K562 (cell line): ENCODE data around the gene TRMT1. TPM values are rescaled to one million over a fixed set of nuclear protein-coding genes. Genes with fewer than 3 reads are reported as not detected.
A peak's percentile ranks its signal among the peaks of the same experiment; 100 is the strongest.

Source experiments
- BHLHE40 ChIP-seq: IDR thresholded peaks from 2 replicates; pipeline ENCODE4 v1.6.1; 2011; ENCODE audit warnings: low read length, improper control_type of control experiment
- CC2D1A ChIP-seq: fragments of 450-650 bp; IDR thresholded peaks from 2 replicates; pipeline ENCODE4 v1.6.1; 2017; ENCODE audit warnings: mild to moderate bottlenecking
- CHCHD3 ChIP-seq: fragments of 250-450 bp; sonication (Bioruptor Pico); IDR thresholded peaks from 2 replicates; pipeline ENCODE4 v2.1.2; 2022; ENCODE audit warnings: mild to moderate bottlenecking
- CHD4 ChIP-seq: fragments of 200-600 bp; sonication (generic); IDR thresholded peaks from 3 replicates; pipeline ENCODE4 v1.6.1; 2012; ENCODE audit warnings: low read depth, mild to moderate bottlenecking, mixed read lengths, low read length, inconsistent platforms; ENCODE audit not compliant: insufficient read depth, insufficient replicate concordance, poor library complexity, severe bottlenecking
- FOSL1 ChIP-seq: fragments of 200-800 bp; sonication (Bioruptor generic); conservative IDR thresholded peaks from 2 replicates; pipeline ENCODE4 v1.6.1; 2016; ENCODE audit warnings: missing genetic modification characterization, missing compliant biosample characterization
- GABPB2 ChIP-seq: fragments of 250-450 bp; sonication (Bioruptor Pico); conservative IDR thresholded peaks from 2 replicates; pipeline ENCODE4 v1.5.1; 2021; ENCODE audit warnings: mild to moderate bottlenecking
- MTA1 ChIP-seq: fragments of 450-650 bp; IDR thresholded peaks from 2 replicates; pipeline ENCODE4 v1.6.1; 2017; ENCODE audit warnings: borderline replicate concordance
- NFATC3 ChIP-seq: fragments of 450-650 bp; IDR thresholded peaks from 2 replicates; pipeline ENCODE4 v1.6.1; 2017; ENCODE audit warnings: mild to moderate bottlenecking
- SNIP1 ChIP-seq: fragments of 450-650 bp; IDR thresholded peaks from 2 replicates; pipeline ENCODE4 v1.7.1; 2017; ENCODE audit warnings: low read depth, mild to moderate bottlenecking
- SRSF9 ChIP-seq: fragments of 200-400 bp; formaldehyde crosslinking; IDR thresholded peaks from 2 replicates; pipeline ENCODE4 v1.6.1; 2017; ENCODE audit warnings: low read depth, low read length, borderline replicate concordance
- TRIM24 ChIP-seq, 2 experiments: fragments of 450-650 bp; IDR thresholded peaks; 2 replicates each; pipeline ENCODE4 v1.6.1; 2016
- WHSC1 ChIP-seq: IDR thresholded peaks from one replicate; pipeline ENCODE4 v1.6.1; 2012; ENCODE audit warnings: low read length, control low read depth, inconsistent platforms
- ZBTB8A ChIP-seq: fragments of 450-650 bp; IDR thresholded peaks from 2 replicates; pipeline ENCODE4 v1.6.1; 2018; ENCODE audit warnings: mild to moderate bottlenecking, moderate library complexity; ENCODE audit not compliant: partially characterized antibody
- ZNF121 ChIP-seq: sonication (generic); formaldehyde crosslinking; conservative IDR thresholded peaks from 2 replicates; pipeline ENCODE4 v1.8.0; 2022; ENCODE audit warnings: missing genetic modification reagents
- ZNF316 ChIP-seq: fragments of 450-650 bp; IDR thresholded peaks from 2 replicates; pipeline ENCODE4 v1.6.1; 2016
- polyA plus RNA-seq, 8 experiments: library from polyadenylated mRNA; depleted of rRNA in 4 of 8; stranded (reverse) in 5 of 8; unstranded in 3 of 8; fragments of >200 nt; fragmentation: Nextera tagmentation in 2 of 8; fragmentation: Illumina TruSeq in 1 of 8; extraction: Ambion mirVana in 2 of 8; extraction: Trizol in 1 of 8; gene quantifications; 2 replicates each; pipeline versions ENCODE4 v1.2.1 to v1.2.3, GENCODE V29; 2011 to 2014; ENCODE audit warnings: inconsistent platforms in 1 of 8, missing spikeins in 1 of 8
- total RNA-seq, 7 experiments: library from RNA; depleted of rRNA in 6 of 7; stranded (reverse); fragments of >200 nt in 6 of 7; fragmentation: Illumina TruSeq in 2 of 7; extraction: Trizol in 2 of 7; gene quantifications; 2 replicates each; pipeline versions ENCODE4 v1.2.1 to v1.2.3, GENCODE V29; 2011 to 2021; ENCODE audit warnings: low replicate concordance in 1 of 7
- TF ChIP-seq, protein P1 (sequence below), 2 experiments: fragments of 450-650 bp in 1 of 2; IDR thresholded peaks; 2 replicates each; pipeline ENCODE4 v1.6.1; 2011 to 2017; ENCODE audit warnings: low read depth in 2 of 2, antibody characterized with exemption in 1 of 2, borderline replicate concordance in 1 of 2, low read length in 1 of 2, mild to moderate bottlenecking in 1 of 2, mixed read lengths in 1 of 2; ENCODE audit not compliant: control insufficient read depth in 1 of 2
- TF ChIP-seq, protein P2 (sequence below): IDR thresholded peaks from 3 replicates; pipeline ENCODE4 v1.6.1; 2011; ENCODE audit warnings: borderline replicate concordance, mild to moderate bottlenecking; ENCODE audit not compliant: insufficient read length, insufficient read depth
- TF ChIP-seq, protein P3 (sequence below): sonication (generic); IDR thresholded peaks from 2 replicates; pipeline ENCODE4 v1.6.1; 2016
- TF ChIP-seq, protein P4 (sequence below): fragments of 250-450 bp; sonication (Bioruptor Pico); IDR thresholded peaks from 2 replicates; pipeline ENCODE4 v1.4.0; 2020; ENCODE audit warnings: mild to moderate bottlenecking
- TF ChIP-seq, protein P5 (sequence below): conservative IDR thresholded peaks from 2 replicates; pipeline ENCODE4 v1.6.1; 2011; ENCODE audit warnings: low read depth, mild to moderate bottlenecking, low read length; ENCODE audit not compliant: control insufficient read depth

The TRMT1 gene
- total and polyA plus RNA-seq, 9 of the 15 experiments (the other 6 are each of a cell fraction or from before 2014, with no cell fraction given) = 5.8 to 158 (median 54.3) TPM

DNA sequence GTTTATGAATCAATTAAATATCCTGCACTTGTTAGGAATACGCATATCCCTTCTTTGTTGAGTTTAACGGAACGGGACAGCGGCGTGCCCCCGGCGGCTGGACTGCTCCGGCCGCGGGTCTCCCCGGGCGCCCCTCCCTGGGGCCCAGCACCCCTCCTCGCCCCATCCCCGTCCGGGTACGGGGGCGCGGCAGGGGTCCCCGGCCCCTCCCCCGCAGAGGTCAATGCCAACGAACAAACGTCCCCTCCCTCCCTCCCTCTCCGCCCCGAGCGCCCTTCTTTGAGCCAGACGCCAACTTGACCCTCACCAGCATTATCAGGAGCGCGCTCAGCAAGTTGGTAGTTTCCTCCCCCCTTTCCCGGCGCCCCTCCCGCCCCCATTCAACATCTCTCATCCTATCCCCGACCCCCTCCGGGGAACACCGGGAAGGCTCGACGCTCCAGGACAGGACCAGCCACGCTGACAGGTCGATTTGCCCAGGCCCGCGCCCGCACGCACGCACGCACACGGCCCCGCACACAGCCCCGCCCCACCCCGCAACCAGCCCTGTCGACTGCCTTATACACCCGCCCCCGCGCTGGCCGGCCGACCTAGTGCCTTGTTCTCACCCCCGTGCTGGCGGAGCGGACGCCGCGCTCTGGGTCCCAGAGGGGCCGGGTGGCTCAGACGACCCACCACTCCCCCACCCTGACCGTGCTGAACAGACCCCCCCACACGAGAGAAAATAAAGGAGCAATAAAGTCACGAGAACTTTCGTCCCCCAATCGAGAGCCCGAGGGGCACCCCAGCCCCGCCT is 18.9 kb downstream of the TRMT1 start (continued):
- TF ChIP-seq, protein P1, sequence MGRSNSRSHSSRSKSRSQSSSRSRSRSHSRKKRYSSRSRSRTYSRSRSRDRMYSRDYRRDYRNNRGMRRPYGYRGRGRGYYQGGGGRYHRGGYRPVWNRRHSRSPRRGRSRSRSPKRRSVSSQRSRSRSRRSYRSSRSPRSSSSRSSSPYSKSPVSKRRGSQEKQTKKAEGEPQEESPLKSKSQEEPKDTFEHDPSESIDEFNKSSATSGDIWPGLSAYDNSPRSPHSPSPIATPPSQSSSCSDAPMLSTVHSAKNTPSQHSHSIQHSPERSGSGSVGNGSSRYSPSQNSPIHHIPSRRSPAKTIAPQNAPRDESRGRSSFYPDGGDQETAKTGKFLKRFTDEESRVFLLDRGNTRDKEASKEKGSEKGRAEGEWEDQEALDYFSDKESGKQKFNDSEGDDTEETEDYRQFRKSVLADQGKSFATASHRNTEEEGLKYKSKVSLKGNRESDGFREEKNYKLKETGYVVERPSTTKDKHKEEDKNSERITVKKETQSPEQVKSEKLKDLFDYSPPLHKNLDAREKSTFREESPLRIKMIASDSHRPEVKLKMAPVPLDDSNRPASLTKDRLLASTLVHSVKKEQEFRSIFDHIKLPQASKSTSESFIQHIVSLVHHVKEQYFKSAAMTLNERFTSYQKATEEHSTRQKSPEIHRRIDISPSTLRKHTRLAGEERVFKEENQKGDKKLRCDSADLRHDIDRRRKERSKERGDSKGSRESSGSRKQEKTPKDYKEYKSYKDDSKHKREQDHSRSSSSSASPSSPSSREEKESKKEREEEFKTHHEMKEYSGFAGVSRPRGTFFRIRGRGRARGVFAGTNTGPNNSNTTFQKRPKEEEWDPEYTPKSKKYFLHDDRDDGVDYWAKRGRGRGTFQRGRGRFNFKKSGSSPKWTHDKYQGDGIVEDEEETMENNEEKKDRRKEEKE (IDR thresholded peaks at IDR 0.05; ENCODE audit: borderline replicate concordance in 1 of 2, control insufficient read depth in 1 of 2, low read depth in 2 of 2, low read length in 1 of 2) = no peak
- TF ChIP-seq CHD4 (no peak), MTA1 (no peak), NFATC3 (no peak), ZNF316 (no peak), CHCHD3 (CRISPR knock-in tag) (no peak; the same call in 1 of the 2 replicates), SRSF9 (no peak), TRIM24 (IDR thresholded peaks at IDR 0.05) (peak in 1 of 2 experiments; percentile 12; a peak in 1 of 4 replicates), ZNF121 (CRISPR knock-in tag) (no peak), BHLHE40 (peak; percentile 16; the same call in 1 of the 2 replicates), FOSL1 (tag) (peak; percentile 21; the same call in 1 of the 2 replicates), CC2D1A (no peak), GABPB2 (CRISPR knock-in tag) (0 out of 2 replicates have a peak, but pooled peaks have one; percentile 34), ZBTB8A (no peak), WHSC1 (no peak), SNIP1 (no peak)
- TF ChIP-seq, protein P2, sequence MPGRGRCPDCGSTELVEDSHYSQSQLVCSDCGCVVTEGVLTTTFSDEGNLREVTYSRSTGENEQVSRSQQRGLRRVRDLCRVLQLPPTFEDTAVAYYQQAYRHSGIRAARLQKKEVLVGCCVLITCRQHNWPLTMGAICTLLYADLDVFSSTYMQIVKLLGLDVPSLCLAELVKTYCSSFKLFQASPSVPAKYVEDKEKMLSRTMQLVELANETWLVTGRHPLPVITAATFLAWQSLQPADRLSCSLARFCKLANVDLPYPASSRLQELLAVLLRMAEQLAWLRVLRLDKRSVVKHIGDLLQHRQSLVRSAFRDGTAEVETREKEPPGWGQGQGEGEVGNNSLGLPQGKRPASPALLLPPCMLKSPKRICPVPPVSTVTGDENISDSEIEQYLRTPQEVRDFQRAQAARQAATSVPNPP = no peak
- TF ChIP-seq, protein P3, sequence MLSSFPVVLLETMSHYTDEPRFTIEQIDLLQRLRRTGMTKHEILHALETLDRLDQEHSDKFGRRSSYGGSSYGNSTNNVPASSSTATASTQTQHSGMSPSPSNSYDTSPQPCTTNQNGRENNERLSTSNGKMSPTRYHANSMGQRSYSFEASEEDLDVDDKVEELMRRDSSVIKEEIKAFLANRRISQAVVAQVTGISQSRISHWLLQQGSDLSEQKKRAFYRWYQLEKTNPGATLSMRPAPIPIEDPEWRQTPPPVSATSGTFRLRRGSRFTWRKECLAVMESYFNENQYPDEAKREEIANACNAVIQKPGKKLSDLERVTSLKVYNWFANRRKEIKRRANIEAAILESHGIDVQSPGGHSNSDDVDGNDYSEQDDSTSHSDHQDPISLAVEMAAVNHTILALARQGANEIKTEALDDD = no peak
- TF ChIP-seq, protein P4, sequence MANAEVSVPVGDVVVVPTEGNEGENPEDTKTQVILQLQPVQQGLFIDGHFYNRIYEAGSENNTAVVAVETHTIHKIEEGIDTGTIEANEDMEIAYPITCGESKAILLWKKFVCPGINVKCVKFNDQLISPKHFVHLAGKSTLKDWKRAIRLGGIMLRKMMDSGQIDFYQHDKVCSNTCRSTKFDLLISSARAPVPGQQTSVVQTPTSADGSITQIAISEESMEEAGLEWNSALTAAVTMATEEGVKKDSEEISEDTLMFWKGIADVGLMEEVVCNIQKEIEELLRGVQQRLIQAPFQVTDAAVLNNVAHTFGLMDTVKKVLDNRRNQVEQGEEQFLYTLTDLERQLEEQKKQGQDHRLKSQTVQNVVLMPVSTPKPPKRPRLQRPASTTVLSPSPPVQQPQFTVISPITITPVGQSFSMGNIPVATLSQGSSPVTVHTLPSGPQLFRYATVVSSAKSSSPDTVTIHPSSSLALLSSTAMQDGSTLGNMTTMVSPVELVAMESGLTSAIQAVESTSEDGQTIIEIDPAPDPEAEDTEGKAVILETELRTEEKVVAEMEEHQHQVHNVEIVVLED (CRISPR knock-in tag) = peak; percentile 52
- TF ChIP-seq, protein P5, sequence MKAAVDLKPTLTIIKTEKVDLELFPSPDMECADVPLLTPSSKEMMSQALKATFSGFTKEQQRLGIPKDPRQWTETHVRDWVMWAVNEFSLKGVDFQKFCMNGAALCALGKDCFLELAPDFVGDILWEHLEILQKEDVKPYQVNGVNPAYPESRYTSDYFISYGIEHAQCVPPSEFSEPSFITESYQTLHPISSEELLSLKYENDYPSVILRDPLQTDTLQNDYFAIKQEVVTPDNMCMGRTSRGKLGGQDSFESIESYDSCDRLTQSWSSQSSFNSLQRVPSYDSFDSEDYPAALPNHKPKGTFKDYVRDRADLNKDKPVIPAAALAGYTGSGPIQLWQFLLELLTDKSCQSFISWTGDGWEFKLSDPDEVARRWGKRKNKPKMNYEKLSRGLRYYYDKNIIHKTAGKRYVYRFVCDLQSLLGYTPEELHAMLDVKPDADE = no peak
